Transverse colon (tissue), 4 donors: ENCODE measurements around the gene CEP57L1. TPM values are rescaled to one million over a fixed set of nuclear protein-coding genes. Genes with fewer than 3 reads are reported as not detected.

Experiments
- DNase-seq: peaks from one replicate; pipeline ENCODE4 v3.0.0-alpha.2; 2019
- H3K27ac ChIP-seq, 4 donors: fragments of 200-600 bp; sonication (generic); 2 replicates each; pipeline ENCODE4 v1.5.1; 2016 to 2018; ENCODE audit warnings: inconsistent platforms in 4 of 4
- H3K27me3 ChIP-seq: fragments of 200-600 bp; sonication (generic); 2 replicates; pipeline ENCODE4 v1.5.1; 2017; ENCODE audit warnings: inconsistent platforms
- H3K36me3 ChIP-seq, 4 donors: fragments of 200-600 bp; sonication (generic); 2 replicates each; pipeline ENCODE4 v1.5.1; 2017 to 2019; ENCODE audit warnings: inconsistent platforms in 4 of 4
- H3K4me1 ChIP-seq, 4 donors: fragments of 200-600 bp; sonication (generic); 2 replicates each; pipeline ENCODE4 v1.5.1; 2017 to 2020; ENCODE audit warnings: inconsistent platforms in 4 of 4
- H3K4me3 ChIP-seq, 4 donors: fragments of 200-600 bp; sonication (generic); 1 replicate in 1 of 4; 2 replicates in 3 of 4; pipeline versions ENCODE4 v1.5.1 to v1.6.1; 2017 to 2019; ENCODE audit warnings: inconsistent platforms in 4 of 4
- H3K9me3 ChIP-seq, 2 donors: fragments of 200-600 bp; sonication (generic); 2 replicates each; pipeline ENCODE4 v1.5.1; 2017 to 2019; ENCODE audit warnings: inconsistent platforms in 2 of 2
- EP300 ChIP-seq: sonication (generic); formaldehyde crosslinking; IDR thresholded peaks from one replicate; pipeline ENCODE4 v1.6.1; 2017; ENCODE audit warnings: antibody characterized with exemption, low read depth
- POLR2A ChIP-seq: fragments of 450-650 bp; IDR thresholded peaks from one replicate; pipeline ENCODE4 v1.6.1; 2016; ENCODE audit warnings: antibody characterized with exemption, mild to moderate bottlenecking, moderate library complexity
- POLR2AphosphoS5 ChIP-seq, 3 donors: sonication (generic); formaldehyde crosslinking; IDR thresholded peaks; one replicate each; pipeline ENCODE4 v1.6.1; 2016; ENCODE audit warnings: antibody characterized with exemption in 3 of 3
- WGBS, 2 donors: methylation state at CpG; one replicate each; pipeline ENCODE4 v1.1.5; 2018; ENCODE audit warnings: low coverage in 1 of 2; 5-methylcytosine and 5-hydroxymethylcytosine counted together
- in situ Hi-C, 4 donors: fragments of 200-750 bp; cut with MboI; loops; one replicate each; pipeline versions ENCODE4 v1.15.0 to v1.15.1; 2017; ENCODE audit warnings: low sequenced_read_pairs in 3 of 4, low pct_ligation_motif_present in 1 of 4, low pct_unique_long_range_greater_than_20kb in 1 of 4
- intact Hi-C: fragments of 100-400 bp; cut with DNase I; formaldehyde crosslinking; loops from one replicate; pipeline ENCODE4 v1.15.1; 2023; ENCODE audit warnings: low total_unique reads
- total RNA-seq, 4 donors: library from RNA; depleted of rRNA; stranded (reverse); fragments of >200 nt; gene quantifications; one replicate each; pipeline ENCODE4 v1.1.0, GENCODE V29; 2016
- TF ChIP-seq, protein P1 (sequence below), 5 experiments: fragments of 200-600 bp in 3 of 5; fragments of 450-650 bp in 2 of 5; sonication (generic) in 3 of 5; IDR thresholded peaks; 1 replicate in 2 of 5; 2 replicates in 3 of 5; pipeline ENCODE4 v1.5.1; 2016 to 2017; ENCODE audit warnings: antibody characterized with exemption in 5 of 5, inconsistent platforms in 3 of 5, mild to moderate bottlenecking in 2 of 5, moderate library complexity in 1 of 5

The CEP57L1 gene
- total RNA-seq, 4 donors from 2014 or later: 1.9 to 29.5 (median 9.5) TPM

DNA sequence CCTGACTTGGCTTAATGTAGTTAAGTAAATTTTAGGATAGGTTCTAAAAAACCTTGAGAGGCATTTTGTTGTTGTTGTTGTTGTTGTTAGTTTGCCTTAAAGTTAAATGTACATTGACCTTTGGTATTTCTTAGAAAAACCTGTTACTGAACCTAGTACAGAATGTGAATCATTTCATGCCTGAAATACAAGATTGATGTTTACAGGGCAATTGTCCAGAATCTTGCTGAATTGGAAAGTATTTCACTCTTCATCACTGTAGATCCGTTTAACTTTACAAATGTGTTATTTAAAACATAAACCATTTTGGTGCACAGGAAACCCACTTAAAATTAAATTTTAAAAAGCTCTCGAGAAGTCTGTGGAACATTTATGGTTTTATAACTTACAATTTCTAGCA, 75.0 kb downstream of the CEP57L1 start:
- Histone ChIP-seq H3K4me1 (peaks cover 0 to 3% (median 0%) of the 10 kb centered on the region in 4 donors), H3K27me3 (no peaks in the 10 kb centered on the region), H3K9me3 (no peaks in the 10 kb centered on the region), H3K27ac (no peak overlapping the region), H3K4me3 (no peak overlapping the region), H3K36me3 (no peaks in the 10 kb centered on the region)
- in situ Hi-C loops: no loop called here
- intact Hi-C loops: no loop called here
- no peak for TF ChIP-seq EP300
- 38 to 50% methylated on average over 2 of the region's 2 CpGs for WGBS, 2 donors
- no peak for DNase-seq

DNA sequence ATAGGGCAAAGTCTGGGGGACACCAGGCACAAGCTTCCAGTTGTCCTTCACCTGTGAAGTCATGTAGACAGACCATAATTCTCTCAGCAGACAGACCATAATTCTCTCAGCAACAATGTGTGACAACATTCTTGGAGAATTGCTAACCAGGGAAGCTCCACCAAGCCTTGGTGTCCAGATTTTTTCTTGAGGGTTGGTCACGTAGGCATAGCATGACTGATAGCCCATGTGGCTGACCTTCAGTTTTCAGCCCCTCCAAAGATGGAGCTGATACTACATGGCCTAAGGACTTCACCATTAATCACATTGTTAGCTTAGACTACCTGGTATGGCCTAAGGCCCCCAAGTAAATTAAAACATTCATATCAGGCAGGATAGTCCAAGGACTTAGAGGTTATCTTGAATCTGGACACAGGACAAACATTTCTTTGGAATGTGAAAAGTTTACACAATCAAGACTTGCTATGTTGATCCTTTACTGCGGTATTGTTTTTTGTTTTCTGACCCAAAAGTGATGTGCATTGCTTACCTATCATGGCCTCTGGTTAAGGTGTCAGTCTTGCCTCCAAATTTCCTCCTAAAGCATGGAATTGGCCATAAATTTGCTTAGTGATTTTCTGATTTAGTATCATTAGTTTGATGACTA, 76.9 kb downstream of the CEP57L1 start:
- Histone ChIP-seq H3K36me3 (no peaks in the 10 kb centered on the region), H3K4me3 (no peak overlapping the region), H3K4me1 (peaks cover 0 to under 1% (median 0%) of the 10 kb centered on the region in 4 donors), H3K27me3 (no peaks in the 10 kb centered on the region), H3K9me3 (no peaks in the 10 kb centered on the region), H3K27ac (no peak overlapping the region)
- 64 to 93% methylated on average over 1 to 2 of the region's 2 CpGs for WGBS, 2 donors
- intact Hi-C loops: no loop called here
- DNase-seq: no peak
- in situ Hi-C loops: no loop called here
- TF ChIP-seq, protein P1, sequence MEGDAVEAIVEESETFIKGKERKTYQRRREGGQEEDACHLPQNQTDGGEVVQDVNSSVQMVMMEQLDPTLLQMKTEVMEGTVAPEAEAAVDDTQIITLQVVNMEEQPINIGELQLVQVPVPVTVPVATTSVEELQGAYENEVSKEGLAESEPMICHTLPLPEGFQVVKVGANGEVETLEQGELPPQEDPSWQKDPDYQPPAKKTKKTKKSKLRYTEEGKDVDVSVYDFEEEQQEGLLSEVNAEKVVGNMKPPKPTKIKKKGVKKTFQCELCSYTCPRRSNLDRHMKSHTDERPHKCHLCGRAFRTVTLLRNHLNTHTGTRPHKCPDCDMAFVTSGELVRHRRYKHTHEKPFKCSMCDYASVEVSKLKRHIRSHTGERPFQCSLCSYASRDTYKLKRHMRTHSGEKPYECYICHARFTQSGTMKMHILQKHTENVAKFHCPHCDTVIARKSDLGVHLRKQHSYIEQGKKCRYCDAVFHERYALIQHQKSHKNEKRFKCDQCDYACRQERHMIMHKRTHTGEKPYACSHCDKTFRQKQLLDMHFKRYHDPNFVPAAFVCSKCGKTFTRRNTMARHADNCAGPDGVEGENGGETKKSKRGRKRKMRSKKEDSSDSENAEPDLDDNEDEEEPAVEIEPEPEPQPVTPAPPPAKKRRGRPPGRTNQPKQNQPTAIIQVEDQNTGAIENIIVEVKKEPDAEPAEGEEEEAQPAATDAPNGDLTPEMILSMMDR (IDR thresholded peaks at IDR 0.05): no peak

DNA sequence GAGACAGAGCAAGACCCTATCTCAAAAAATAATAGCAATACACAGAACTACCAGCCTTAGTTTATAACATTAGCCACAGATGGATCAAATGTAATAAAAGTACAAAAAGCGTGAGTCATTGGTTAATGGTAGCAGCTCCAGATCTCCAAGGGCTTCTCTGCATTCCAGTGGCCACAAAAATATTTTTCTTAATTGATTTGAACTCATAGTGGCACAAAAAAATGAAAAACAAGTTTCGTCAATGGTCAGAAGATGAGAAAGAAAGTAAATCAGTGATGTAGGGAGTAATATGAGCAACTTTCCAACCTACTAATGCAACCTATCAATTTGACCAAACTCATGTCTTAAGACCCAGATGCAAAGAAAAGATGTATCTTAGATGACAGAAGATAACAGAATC, 79.6 kb downstream of the CEP57L1 start:
- Histone ChIP-seq H3K36me3 (no peaks in the 10 kb centered on the region), H3K4me3 (no peak overlapping the region), H3K27ac (no peak overlapping the region), H3K27me3 (no peaks in the 10 kb centered on the region), H3K4me1 (no peaks in the 10 kb centered on the region), H3K9me3 (no peaks in the 10 kb centered on the region)
- TF ChIP-seq, protein P1 (IDR thresholded peaks at IDR 0.05): no peak
- TF ChIP-seq POLR2A: no peak
- TF ChIP-seq POLR2AphosphoS5 (IDR thresholded peaks at IDR 0.05): no peak
- no peak for TF ChIP-seq EP300
- intact Hi-C loops (no loop called here), in situ Hi-C loops (loop anchor here (25.0 kb wide), 2 partner anchors 212 to 512 kb away; partner anchors contain the start of genes AK9 (in 2 of the 4), CD164 (in 2 of the 4) and FIG4 (in 2 of the 4))
- no peak for DNase-seq
- WGBS, 2 donors: 86 to 89% methylated on average over 2 of the region's 2 CpGs

DNA sequence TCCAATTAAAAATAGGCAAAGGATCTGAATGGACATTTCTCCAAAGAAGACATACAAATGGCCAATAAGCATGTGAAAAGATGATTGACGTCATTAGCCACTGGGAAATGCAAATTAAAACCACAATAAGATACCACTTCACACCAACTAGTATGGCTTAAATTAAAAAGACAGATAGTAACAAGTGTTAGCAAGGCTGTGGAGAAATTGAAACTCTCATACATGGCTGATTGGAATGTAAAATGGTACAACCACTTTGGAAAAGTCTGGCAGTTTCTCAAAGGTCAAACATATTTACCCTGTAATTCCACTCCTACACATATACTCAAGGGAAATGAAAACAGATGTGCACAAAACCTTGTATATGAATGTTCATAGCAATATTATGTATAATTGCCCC, 83.6 kb downstream of the CEP57L1 start:
- Histone ChIP-seq H3K4me3 (no peak overlapping the region), H3K9me3 (no peaks in the 10 kb centered on the region), H3K27ac (no peak overlapping the region), H3K27me3 (no peaks in the 10 kb centered on the region), H3K36me3 (no peaks in the 10 kb centered on the region), H3K4me1 (peaks cover 0 to 8% (median 0%) of the 10 kb centered on the region in 4 donors)
- no peak for DNase-seq
- TF ChIP-seq EP300 (no peak), POLR2A (no peak), POLR2AphosphoS5 (IDR thresholded peaks at IDR 0.05) (no peak)
- TF ChIP-seq, protein P1 (IDR thresholded peaks at IDR 0.05): no peak
- 81 to 93% methylated on average over 1 of the region's 1 CpG for WGBS, 2 donors
- in situ Hi-C loops (loop anchor here (25.0 kb wide), 2 partner anchors 208 to 508 kb away; partner anchors contain the start of genes AK9 (in 2 of the 4), CD164 (in 2 of the 4) and FIG4 (in 2 of the 4)), intact Hi-C loops (no loop called here)
